HUES64 (cell line): Measurements from ENCODE around the gene C15orf62. TPM values are rescaled to one million over a fixed set of nuclear protein-coding genes. Genes with fewer than 3 reads are reported as not detected.

Source experiments
- H3K27ac ChIP-seq: 2 replicates; pipeline ENCODE4 v1.7.0; 2013; ENCODE audit warnings: low read depth, low read length, inconsistent platforms
- H3K27me3 ChIP-seq: 2 replicates; pipeline ENCODE4 v1.6.1; 2013; ENCODE audit warnings: mild to moderate bottlenecking, low read length; ENCODE audit not compliant: insufficient read depth
- H3K36me3 ChIP-seq: 2 replicates; pipeline ENCODE4 v1.6.1; 2013; ENCODE audit warnings: mild to moderate bottlenecking, low read length; ENCODE audit not compliant: insufficient read depth
- H3K4me1 ChIP-seq: 2 replicates; pipeline ENCODE4 v1.6.1; 2013; ENCODE audit warnings: mild to moderate bottlenecking, low read length, moderate library complexity; ENCODE audit not compliant: insufficient read depth
- H3K4me3 ChIP-seq: 2 replicates; pipeline ENCODE4 v1.5.1; 2013; ENCODE audit warnings: mild to moderate bottlenecking, low read length, moderate library complexity
- H3K9ac ChIP-seq: 2 replicates; pipeline ENCODE4 v1.6.1; 2013; ENCODE audit warnings: mild to moderate bottlenecking, low read depth, low read length
- H3K9me3 ChIP-seq: 2 replicates; pipeline ENCODE4 v1.6.1; 2013; ENCODE audit warnings: low read depth, low read length; ENCODE audit not compliant: insufficient read depth
- WGBS: fragments of 150-250, 120-280 bp; methylation state at CpG from one replicate; pipeline ENCODE4 v1.1.7; 2013; ENCODE audit warnings: missing lambda C conversion rate; 5-methylcytosine and 5-hydroxymethylcytosine counted together
- polyA plus RNA-seq, 2 experiments: library from polyadenylated mRNA; stranded (reverse); fragments of 50-300 nt; gene quantifications; one replicate each; pipeline ENCODE4 v1.2.3, GENCODE V29; 2013

Gene C15orf62
- 0.25 TPM for polyA plus RNA-seq (2013, experiment 1 of 2)
- polyA plus RNA-seq (2013, experiment 2 of 2), result 0.25 TPM

- Histone ChIP-seq H3K4me3 (no peak within 1 kb of the TSS), H3K9me3 (no peaks in the 10 kb centered on the region), H3K27me3 (peaks cover 5% of the 10 kb centered on the region; the same call in 1 of the 2 replicates), H3K27ac (no peak within 1 kb of the TSS; the same call in 1 of the 2 replicates), H3K9ac (no peak within 1 kb of the TSS), H3K36me3 (peaks cover 24% of the 10 kb centered on the region), H3K4me1 (peaks cover 32% of the 10 kb centered on the region)
- 87% methylated on average over 28 of the region's 28 CpGs for WGBS
Measured at GRCh38 chr15:40769274-40770146, at the start of gene C15orf62. TSS of gene C15orf62 (plus strand) at chr15:40769980. CDS start at chr15:40770496, 516 bp downstream.

GRCh38 chr15:40721701-40722100 lies 48.1 kb upstream of the C15orf62 start:
- Histone ChIP-seq H3K9me3 (no peaks in the 10 kb centered on the region), H3K36me3 (peaks cover 57% of the 10 kb centered on the region), H3K9ac (no peak overlapping the region), H3K4me3 (no peak overlapping the region), H3K27ac (no peak overlapping the region), H3K4me1 (no peaks in the 10 kb centered on the region), H3K27me3 (no peaks in the 10 kb centered on the region)
- 100% methylated on average over 1 of the region's 1 CpG for WGBS

GRCh38 chr15:40722354-40722753 lies 47.4 kb upstream of the C15orf62 start:
- Histone ChIP-seq H3K9me3 (no peaks in the 10 kb centered on the region), H3K4me1 (no peaks in the 10 kb centered on the region), H3K27me3 (no peaks in the 10 kb centered on the region), H3K9ac (no peak overlapping the region), H3K36me3 (peaks cover 57% of the 10 kb centered on the region), H3K27ac (no peak overlapping the region), H3K4me3 (no peak overlapping the region)
- WGBS, result 98% methylated on average over 4 of the region's 4 CpGs

GRCh38 chr15:40722934-40723333 lies 46.8 kb upstream of the C15orf62 start:
- Histone ChIP-seq H3K4me3 (no peak overlapping the region), H3K9me3 (no peaks in the 10 kb centered on the region), H3K4me1 (no peaks in the 10 kb centered on the region), H3K27me3 (no peaks in the 10 kb centered on the region), H3K27ac (no peak overlapping the region), H3K9ac (no peak overlapping the region), H3K36me3 (peaks cover 52% of the 10 kb centered on the region)
- WGBS, result 100% methylated on average over 1 of the region's 2 CpGs

GRCh38 chr15:40723919-40724318 lies 45.9 kb upstream of the C15orf62 start:
- Histone ChIP-seq H3K27ac (no peak overlapping the region), H3K36me3 (peaks cover 55% of the 10 kb centered on the region)
- 100% methylated on average over 2 of the region's 2 CpGs for WGBS

GRCh38 chr15:40731034-40731433 lies 38.7 kb upstream of the C15orf62 start:
- no peaks in the 10 kb centered on the region for H3K9me3 ChIP-seq
- H3K4me3 ChIP-seq, result no peak overlapping the region
- peaks cover 74% of the 10 kb centered on the region for H3K36me3 ChIP-seq
- no peaks in the 10 kb centered on the region for H3K4me1 ChIP-seq
- H3K27me3 ChIP-seq, result no peaks in the 10 kb centered on the region
- peak overlapping the region; percentile 60; the same call in 1 of the 2 replicates for H3K27ac ChIP-seq
- 87% methylated on average over 3 of the region's 3 CpGs for WGBS
- no peak overlapping the region for H3K9ac ChIP-seq

More at GRCh38 chr15:40723919-40724318, 45.9 kb upstream of the C15orf62 start:
- H3K9me3 ChIP-seq, result no peaks in the 10 kb centered on the region
- H3K4me1 ChIP-seq, result no peaks in the 10 kb centered on the region
- H3K9ac ChIP-seq, result no peak overlapping the region
- no peak overlapping the region for H3K4me3 ChIP-seq
- H3K27me3 ChIP-seq, result no peaks in the 10 kb centered on the region

GRCh38 chr15:40736575-40736974 lies 33.2 kb upstream of the C15orf62 start:
- peaks cover 22% of the 10 kb centered on the region for H3K4me1 ChIP-seq
- H3K9me3 ChIP-seq, result no peaks in the 10 kb centered on the region
- H3K27me3 ChIP-seq, result no peaks in the 10 kb centered on the region
- no peak overlapping the region for H3K4me3 ChIP-seq
- WGBS, result 96% methylated on average over 4 of the region's 4 CpGs
- peaks cover 75% of the 10 kb centered on the region for H3K36me3 ChIP-seq
- no peak overlapping the region for H3K27ac ChIP-seq
- no peak overlapping the region for H3K9ac ChIP-seq

GRCh38 chr15:40737048-40737447 lies 32.7 kb upstream of the C15orf62 start:
- WGBS, result 93% methylated on average over 3 of the region's 3 CpGs
- Histone ChIP-seq H3K9me3 (no peaks in the 10 kb centered on the region), H3K27me3 (no peaks in the 10 kb centered on the region), H3K4me3 (no peak overlapping the region), H3K36me3 (peaks cover 71% of the 10 kb centered on the region), H3K27ac (no peak overlapping the region), H3K4me1 (peaks cover 22% of the 10 kb centered on the region), H3K9ac (no peak overlapping the region)

GRCh38 chr15:40739047-40739446 lies 30.7 kb upstream of the C15orf62 start:
- Histone ChIP-seq H3K9ac (0 out of 2 replicates have a peak overlapping the region, but pooled peaks have one; percentile 15), H3K4me3 (no peak overlapping the region), H3K27ac (peak overlapping the region; percentile 69; the same call in 1 of the 2 replicates), H3K9me3 (no peaks in the 10 kb centered on the region), H3K36me3 (peaks cover 73% of the 10 kb centered on the region), H3K4me1 (peaks cover 22% of the 10 kb centered on the region), H3K27me3 (no peaks in the 10 kb centered on the region)
- 23% methylated on average over 2 of the region's 2 CpGs for WGBS

GRCh38 chr15:40739854-40740253 lies 29.9 kb upstream of the C15orf62 start:
- H3K4me3 ChIP-seq, result no peak overlapping the region
- 0 out of 2 replicates have a peak overlapping the region, but pooled peaks have one; percentile 15 for H3K9ac ChIP-seq
- H3K4me1 ChIP-seq, result peaks cover 22% of the 10 kb centered on the region
- peaks cover 73% of the 10 kb centered on the region for H3K36me3 ChIP-seq
- peak overlapping the region; percentile 65; the same call in 1 of the 2 replicates for H3K27ac ChIP-seq
- no peaks in the 10 kb centered on the region for H3K27me3 ChIP-seq
- WGBS, result 100% methylated on average over 1 of the region's 2 CpGs
- no peaks in the 10 kb centered on the region for H3K9me3 ChIP-seq

- Histone ChIP-seq H3K36me3 (peaks cover 41% of the 10 kb centered on the region), H3K9ac (no peak overlapping the region)
- 100% methylated on average over 2 of the region's 2 CpGs for WGBS
Measured at GRCh38 chr15:40743485-40743901, 26.3 kb upstream of the C15orf62 start.

More at GRCh38 chr15:40743485-40743901, 26.3 kb upstream of the C15orf62 start:
- Histone ChIP-seq H3K27ac (no peak overlapping the region), H3K4me3 (no peak overlapping the region), H3K4me1 (peaks cover 13% of the 10 kb centered on the region), H3K9me3 (no peaks in the 10 kb centered on the region), H3K27me3 (no peaks in the 10 kb centered on the region)
